ENCODE measurements around the gene SDR42E1. TPM values are rescaled to one million over a fixed set of nuclear protein-coding genes. Genes with fewer than 3 reads are reported as not detected.

SDR42E1 gene
- total RNA-seq, 1 donor from 2014 or later = not detected

- H3K27me3 Mint-ChIP-seq (ENCODE audit: low read depth) = no peaks in the 10 kb centered on the region
- peaks cover 18% of the 10 kb centered on the region for H3K9me3 Mint-ChIP-seq
- H3K4me3 Mint-ChIP-seq = no peak overlapping the region
- no peak for DNase-seq (ENCODE audit: low read depth, low spot score)
- H3K4me1 Mint-ChIP-seq = peaks cover 4% of the 10 kb centered on the region
- TF ChIP-seq CTCF (conservative IDR thresholded peaks at IDR 0.05) = no peak
- H3K27ac Mint-ChIP-seq (ENCODE audit: unreplicated experiment) = no peak overlapping the region
- peaks cover 8% of the 10 kb centered on the region for H3K36me3 Mint-ChIP-seq (ENCODE audit: low read depth)
Measured at GRCh38 chr16:81975637-81976036, 35.6 kb downstream of the SDR42E1 start.

GRCh38 chr16:81973737-81974136, 37.5 kb downstream of the SDR42E1 start:
- Mint-ChIP-seq H3K4me3 (no peak overlapping the region), H3K36me3 (ENCODE audit: low read depth) (peaks cover 8% of the 10 kb centered on the region), H3K4me1 (peaks cover 4% of the 10 kb centered on the region), H3K27me3 (ENCODE audit: low read depth) (no peaks in the 10 kb centered on the region), H3K27ac (ENCODE audit: unreplicated experiment) (no peak overlapping the region), H3K9me3 (peaks cover 19% of the 10 kb centered on the region)
- DNase-seq (ENCODE audit: low read depth, low spot score) = no peak
- no peak for TF ChIP-seq CTCF (conservative IDR thresholded peaks at IDR 0.05)

- Mint-ChIP-seq H3K4me3 (no peak overlapping the region), H3K4me1 (peaks cover under 1% of the 10 kb centered on the region), H3K27me3 (ENCODE audit: low read depth) (peaks cover 2% of the 10 kb centered on the region), H3K27ac (ENCODE audit: unreplicated experiment) (no peak overlapping the region), H3K36me3 (ENCODE audit: low read depth) (peaks cover 5% of the 10 kb centered on the region), H3K9me3 (peaks cover 16% of the 10 kb centered on the region)
- no peak for TF ChIP-seq CTCF (conservative IDR thresholded peaks at IDR 0.05)
- no peak for DNase-seq (ENCODE audit: low read depth, low spot score)
Measured at GRCh38 chr16:81971853-81972252, 39.4 kb downstream of the SDR42E1 start.

- TF ChIP-seq CTCF (conservative IDR thresholded peaks at IDR 0.05) = no peak
- no peaks in the 10 kb centered on the region for H3K4me1 Mint-ChIP-seq
- H3K4me3 Mint-ChIP-seq = no peak overlapping the region
- H3K27me3 Mint-ChIP-seq (ENCODE audit: low read depth) = peaks cover 2% of the 10 kb centered on the region
- H3K27ac Mint-ChIP-seq (ENCODE audit: unreplicated experiment) = no peak overlapping the region
- H3K9me3 Mint-ChIP-seq = peaks cover 7% of the 10 kb centered on the region
- H3K36me3 Mint-ChIP-seq (ENCODE audit: low read depth) = peaks cover 2% of the 10 kb centered on the region
- no peak for DNase-seq (ENCODE audit: low read depth, low spot score)
Measured at GRCh38 chr16:81967358-81967757, 43.9 kb downstream of the SDR42E1 start.

GRCh38 chr16:81964808-81965207, 46.5 kb downstream of the SDR42E1 start:
- Mint-ChIP-seq H3K4me3 (no peak overlapping the region), H3K4me1 (no peaks in the 10 kb centered on the region), H3K36me3 (ENCODE audit: low read depth) (no peaks in the 10 kb centered on the region), H3K27me3 (ENCODE audit: low read depth) (peaks cover 2% of the 10 kb centered on the region), H3K27ac (ENCODE audit: unreplicated experiment) (no peak overlapping the region), H3K9me3 (no peaks in the 10 kb centered on the region)
- no peak for TF ChIP-seq CTCF (conservative IDR thresholded peaks at IDR 0.05)
- no peak for DNase-seq (ENCODE audit: low read depth, low spot score)

Data from neural crest cell (in vitro differentiated cells).